HG03565 (cell line): ENCODE measurements around the gene EIF3L.
"Not testable (repeated sequence)": the region's sequence is repeated elsewhere in the genome, so short reads cannot be mapped to it uniquely, and the experiment has no call there.

ENCODE experiments used
- ATAC-seq: cut with Tn5 transposase; IDR thresholded peaks from one replicate; pipeline ENCODE4 v1.9.1; 2021; ENCODE audit warnings: mild to moderate bottlenecking, moderate library complexity; ENCODE audit not compliant: unreplicated experiment

Gene EIF3L

DNA sequence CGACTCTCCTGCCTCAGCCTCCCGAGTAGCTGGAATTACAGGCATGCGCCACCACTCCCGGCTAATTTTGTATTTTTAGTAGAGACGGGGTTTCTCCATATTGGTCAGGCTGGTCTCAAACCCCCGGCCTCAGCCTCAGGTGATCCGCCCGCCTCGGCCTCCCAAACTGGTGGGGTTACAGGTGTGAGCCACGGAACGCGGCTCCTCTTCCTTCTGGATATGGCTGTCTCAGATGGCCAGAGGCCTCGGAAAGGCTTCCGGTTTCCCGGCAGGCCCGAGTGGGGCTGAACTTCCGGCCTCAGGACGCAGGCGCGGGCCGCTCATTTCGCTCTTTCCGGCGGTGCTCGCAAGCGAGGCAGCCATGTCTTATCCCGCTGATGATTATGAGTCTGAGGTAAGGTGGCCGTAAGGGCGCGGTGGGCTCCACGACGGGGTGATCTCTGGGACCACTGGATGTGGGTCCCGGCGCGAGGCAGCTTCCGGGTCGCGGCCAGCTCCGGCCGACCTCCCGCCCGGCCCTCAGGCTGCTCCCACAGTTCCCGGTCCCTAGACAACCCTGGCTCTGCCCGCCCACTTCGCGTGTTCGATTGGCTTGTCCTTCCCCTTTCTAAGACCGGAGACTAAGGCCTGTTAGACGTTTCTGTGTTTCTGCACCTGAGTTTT is at the start of gene EIF3L:
TSS of gene EIF3L (plus strand) at position 331 of the 663 bp plus-strand sequence. CDS start at position 362, 31 bp downstream.
- ATAC-seq, result peak; percentile 60

DNA sequence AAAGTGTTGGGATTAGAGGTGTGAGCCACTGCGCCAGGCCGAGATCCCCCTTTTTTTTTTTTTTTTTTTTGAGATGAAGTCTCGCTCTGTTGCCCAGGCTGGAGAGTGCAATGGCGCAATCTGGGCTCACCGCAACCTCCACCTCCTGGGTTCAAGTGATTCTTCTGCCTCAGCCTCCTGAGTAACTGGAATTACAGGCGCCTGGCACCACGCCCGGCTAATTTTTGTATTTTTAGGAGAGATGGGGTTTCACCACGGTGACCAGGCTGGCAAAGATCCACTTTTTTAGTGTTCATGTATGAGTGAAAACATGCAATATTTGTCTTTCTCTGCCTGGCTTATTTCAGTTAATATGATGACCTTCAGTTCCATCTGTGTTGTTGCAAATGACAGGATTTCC is 49.2 kb upstream of the EIF3L start:
- not testable (repeated sequence) for ATAC-seq

DNA sequence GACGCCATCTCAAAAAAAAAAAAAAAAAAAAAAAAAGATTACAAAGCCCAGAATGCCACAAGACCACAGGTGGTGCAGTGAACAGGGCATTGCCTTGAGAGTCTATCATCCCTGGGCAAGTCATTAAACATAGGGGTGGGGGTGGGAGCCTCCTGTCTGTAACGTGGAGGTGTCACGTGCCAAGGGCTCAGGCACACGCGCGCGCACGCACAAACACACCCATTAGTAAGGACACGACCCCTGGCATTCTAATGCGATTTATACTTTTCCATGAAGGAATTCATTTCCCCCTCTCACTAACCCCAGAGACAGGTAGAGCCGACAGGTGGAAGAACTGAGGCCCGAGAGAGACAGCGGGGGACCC is 47.3 kb upstream of the EIF3L start:
- ATAC-seq, result no peak

DNA sequence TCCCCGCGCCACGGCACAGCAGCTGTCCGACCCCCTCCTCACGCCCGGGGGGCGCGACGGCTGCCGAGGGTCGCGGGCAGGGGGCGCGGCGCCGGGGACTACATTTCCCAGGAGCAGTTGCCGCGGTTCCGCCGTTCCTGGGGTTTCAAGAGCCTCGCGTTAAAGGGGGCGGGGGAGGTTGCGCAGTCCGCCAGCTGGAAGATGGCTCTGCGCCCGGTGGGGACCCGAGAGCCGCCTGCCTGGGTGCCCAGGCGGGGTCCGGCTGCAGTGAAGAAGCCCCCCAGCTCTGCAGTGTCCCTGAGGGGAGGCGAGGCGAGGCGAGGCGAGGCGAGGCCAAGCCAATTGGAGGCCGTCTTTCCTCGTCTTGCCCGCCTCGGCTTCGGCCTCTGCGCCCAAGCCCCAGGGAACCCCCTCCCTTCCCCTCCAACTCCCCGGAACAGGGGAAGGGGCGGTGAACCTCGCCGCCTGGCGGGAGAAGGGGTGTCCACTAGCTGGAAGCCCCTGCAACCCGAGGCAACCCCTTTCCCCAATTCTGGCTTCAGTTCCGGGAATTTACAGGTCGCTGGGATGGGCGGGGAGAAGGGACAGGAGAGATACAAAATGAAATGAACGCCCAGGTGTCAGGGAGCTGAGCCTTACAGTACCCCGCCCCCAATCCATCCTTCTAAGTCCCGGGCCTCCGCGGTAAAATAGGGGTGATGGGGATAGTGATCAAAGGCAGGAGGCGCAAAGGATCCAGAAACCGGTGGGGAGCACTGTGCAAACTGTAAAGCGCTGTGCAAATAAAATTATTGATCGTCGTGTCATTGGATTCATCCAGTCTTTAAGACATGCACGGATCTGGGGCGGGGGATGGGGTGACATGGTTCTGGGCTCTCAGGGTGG is 46.7 kb upstream of the EIF3L start:
- ATAC-seq, result no peak

DNA sequence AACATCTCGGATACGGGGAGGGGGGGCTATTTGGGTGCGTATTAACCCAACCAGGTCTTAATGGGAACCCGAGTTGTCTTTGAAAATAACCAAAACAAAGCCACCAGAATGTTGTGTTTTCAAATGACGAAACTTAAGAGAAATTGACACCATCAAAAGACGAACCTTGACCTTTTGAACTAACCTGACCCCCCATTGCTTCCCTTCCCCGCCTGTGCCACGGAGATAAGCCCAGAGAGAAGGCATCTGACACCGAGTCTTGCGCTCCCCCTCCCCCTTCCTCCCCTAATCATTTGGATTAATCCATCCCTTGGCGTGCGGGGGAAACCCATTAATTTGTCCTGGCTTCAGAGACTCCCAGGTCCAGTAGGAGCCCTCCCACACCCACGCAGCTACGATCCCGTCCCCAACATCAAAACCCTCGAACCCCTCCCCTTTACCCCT is 46.0 kb upstream of the EIF3L start:
- ATAC-seq, result no peak

DNA sequence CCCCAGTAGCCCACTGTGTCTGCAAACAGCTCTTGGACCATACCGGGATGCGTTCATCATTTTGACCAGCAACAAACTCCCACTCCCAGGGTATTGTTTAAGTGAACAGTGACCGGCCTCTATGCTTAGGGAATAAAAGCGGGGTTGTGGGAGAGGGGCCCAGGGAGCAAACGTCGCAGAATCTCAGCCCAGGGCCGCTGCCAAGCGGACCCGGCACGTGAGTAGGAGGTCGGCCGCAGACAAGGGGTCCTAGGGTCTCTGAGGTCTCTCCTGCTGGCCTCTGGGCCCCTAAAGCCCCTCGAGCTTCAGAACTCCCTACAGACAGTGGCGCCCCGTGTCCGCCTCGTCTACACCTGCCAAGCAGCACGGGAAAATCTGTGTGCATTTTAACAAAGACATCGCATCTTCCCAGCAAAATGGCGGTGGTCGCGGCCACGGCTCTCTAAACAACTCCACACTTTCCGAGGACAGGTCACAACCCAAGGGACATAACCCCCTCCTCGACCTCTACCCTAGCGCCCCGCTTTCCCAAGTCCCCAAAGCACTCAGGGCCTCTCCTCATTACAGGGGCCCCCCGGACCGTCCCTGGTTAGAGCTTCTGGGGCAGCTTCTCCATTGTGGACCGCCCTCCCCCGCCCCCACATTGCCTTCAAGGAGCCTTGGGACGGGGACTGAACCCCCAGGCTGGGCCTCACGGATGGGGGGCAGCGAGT is 45.4 kb upstream of the EIF3L start:
- ATAC-seq, result no peak

DNA sequence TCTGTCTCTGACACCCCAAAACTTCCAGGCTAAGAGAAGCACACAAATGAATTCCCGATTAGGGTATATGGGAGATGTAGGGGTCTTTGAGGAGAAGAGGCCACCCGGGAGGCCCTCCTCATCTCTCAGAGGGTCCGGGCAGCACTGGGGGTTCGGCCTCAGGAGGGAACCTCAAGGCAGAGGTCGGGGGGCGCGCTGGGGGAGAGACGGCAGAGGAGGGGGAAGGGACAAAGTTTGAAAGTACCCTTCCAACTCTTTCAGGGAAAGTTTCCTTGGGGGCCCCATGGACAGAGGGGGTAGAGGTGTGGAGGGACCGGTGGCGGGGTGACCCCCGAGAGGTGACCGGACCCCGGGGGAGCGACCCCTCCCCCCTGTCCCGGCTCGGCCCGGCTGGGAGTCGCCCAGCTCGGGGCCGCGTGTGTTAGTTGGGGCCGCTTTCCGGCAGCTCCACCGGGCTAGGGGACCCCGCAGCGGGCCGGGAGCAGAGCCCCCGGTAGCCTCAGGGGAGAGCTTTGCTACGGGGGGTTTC is 44.8 kb upstream of the EIF3L start:
- ATAC-seq, result no peak

DNA sequence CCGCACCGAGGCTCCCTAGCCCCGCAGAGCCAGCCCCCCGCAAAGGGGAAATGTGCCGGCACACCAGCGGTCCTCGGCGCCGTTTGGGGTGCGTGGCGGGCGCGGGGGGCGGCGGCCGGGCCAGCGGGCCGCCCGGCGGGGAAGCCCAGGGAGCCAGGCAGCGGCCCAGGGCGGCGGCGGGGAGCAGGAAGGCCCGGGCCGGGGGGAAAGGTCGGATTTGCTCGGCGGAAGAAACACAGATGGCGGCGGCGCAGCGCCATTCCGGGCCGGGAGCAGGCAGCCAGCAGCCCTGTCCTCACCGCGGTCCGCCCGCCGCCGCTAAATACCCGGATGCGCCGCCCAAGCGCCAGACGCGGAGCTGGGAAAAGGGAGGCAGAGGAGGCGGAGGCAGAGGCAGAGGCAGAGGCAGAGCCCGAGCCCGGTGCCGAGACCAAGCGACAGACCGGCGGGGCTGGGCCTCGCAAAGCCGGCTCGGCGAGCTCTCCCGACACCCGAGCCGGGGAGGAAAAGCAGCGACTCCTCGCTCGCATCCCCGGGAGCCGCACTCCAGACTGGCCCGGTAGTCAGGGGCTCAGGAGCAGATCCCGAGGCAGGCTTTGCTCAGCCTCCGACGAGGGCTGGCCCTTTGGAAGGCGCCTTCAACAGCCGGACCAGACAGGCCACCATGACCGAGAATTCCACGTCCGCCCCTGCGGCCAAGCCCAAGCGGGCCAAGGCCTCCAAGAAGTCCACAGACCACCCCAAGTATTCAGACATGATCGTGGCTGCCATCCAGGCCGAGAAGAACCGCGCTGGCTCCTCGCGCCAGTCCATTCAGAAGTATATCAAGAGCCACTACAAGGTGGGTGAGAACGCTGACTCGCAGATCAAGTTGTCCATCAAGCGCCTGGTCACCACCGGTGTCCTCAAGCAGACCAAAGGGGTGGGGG is 44.1 kb upstream of the EIF3L start:
- ATAC-seq, result no peak

DNA sequence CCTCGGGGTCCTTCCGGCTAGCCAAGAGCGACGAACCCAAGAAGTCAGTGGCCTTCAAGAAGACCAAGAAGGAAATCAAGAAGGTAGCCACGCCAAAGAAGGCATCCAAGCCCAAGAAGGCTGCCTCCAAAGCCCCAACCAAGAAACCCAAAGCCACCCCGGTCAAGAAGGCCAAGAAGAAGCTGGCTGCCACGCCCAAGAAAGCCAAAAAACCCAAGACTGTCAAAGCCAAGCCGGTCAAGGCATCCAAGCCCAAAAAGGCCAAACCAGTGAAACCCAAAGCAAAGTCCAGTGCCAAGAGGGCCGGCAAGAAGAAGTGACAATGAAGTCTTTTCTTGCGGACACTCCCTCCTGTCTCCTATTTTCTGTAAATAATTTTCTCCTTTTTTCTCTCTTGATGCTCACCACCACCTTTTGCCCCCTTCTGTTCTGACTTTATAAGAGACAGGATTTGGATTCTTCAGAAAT is 43.4 kb upstream of the EIF3L start:
- no peak for ATAC-seq

DNA sequence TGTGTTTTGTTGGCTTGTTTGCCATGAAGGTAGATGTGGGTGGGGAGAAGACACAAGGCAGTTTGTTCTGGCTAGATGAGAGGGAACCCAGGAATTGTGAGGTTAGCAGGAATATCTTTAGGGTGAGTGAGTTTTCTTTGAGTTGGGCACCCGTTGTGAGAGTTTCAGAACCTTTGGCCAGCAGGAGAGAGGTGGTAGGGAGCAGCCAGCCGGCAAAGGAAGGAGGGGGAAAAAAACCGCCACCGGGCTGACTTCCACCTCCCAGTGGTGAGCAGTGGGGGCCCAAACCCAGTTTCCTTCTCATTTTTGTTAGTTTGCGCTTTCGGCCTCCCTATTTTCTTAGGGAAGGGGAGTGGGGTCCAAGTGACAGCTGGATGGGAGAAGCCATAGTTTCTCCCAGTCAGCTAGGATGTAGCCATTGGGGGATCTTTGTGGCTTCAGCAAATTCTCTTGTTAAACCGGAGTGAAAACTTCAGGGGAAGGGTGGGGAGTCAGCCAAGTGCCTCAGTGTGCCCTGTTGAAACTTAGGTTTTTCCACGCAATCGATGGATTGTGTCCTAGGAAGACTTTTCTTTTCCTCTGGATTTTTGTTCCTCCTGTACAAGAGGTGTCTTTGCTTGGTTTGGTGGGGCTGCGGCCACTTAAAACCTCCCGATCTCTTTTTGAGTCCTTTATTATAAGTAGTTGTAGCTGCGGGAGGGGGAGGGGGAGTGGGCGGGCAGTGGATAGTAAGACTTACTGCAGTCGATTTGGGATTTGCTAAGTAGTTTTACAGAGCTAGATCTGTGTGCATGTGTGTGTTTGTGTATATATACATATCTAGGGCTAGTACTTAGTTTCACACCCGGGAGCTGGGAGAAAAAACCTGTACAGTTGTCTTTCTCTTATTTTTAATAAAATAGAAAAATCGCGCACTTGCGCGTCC is 42.5 kb upstream of the EIF3L start:
- ATAC-seq, result no peak

DNA sequence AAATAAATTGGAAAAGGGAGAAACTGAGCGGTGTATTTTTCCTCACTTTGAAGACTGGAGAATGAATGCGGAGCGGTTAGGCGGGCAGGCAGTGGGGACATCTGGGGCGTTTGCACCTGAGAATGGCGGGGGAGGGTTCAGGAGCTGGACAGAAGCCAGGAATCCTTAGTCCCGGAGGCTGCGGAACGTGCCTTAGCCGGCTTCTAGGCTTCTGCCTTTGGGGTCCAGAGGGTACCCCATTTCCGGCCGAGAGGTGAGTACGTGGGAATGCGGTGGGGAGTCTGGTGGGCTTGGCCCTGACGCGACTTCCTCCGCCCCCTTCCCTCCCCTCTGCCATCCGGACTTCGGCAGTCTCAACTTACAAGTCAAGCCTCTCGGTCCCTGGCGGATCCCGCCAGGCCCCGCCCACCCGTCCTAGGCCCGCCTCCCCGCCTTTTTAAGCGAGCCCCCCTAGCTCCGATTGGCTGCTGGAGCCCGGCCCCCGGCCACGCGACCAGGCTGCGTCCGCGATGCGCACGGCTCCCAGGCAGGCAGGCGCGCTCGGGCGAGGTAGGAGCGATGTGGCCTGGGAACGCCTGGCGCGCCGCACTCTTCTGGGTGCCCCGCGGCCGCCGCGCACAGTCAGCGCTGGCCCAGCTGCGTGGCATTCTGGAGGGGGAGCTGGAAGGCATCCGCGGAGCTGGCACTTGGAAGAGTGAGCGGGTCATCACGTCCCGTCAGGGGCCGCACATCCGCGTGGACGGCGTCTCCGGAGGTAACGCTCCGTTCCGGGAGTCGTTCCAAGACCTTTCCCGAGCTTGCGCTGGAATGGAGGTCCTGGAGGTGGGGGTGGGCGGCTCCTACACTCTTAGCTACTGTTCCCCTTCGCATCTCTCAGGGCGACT is 41.6 kb upstream of the EIF3L start, which contains the start of gene GCAT:
TSS of gene GCAT (plus strand) at position 525 of the 884 bp plus-strand sequence. CDS start at position 559, 34 bp downstream.
- ATAC-seq, result peak; percentile 87

DNA sequence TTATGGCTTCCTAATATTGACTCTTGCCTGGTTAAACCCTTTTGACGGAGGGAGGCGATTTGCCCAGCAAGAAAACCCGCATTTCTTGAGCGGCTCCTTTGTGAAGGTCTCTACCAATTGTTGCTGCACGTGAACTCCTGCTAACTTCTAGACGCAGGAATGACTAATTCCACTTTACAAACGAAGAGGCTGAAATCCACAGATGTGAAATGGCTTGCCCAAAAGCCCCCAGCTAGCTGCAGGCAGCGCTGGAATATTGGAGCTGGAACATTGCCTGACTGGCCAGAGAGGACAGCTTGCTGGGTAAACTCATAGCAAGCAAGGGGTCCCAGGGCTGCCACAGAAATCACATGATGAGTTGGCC is 40.9 kb upstream of the EIF3L start:
- ATAC-seq, result no peak

DNA sequence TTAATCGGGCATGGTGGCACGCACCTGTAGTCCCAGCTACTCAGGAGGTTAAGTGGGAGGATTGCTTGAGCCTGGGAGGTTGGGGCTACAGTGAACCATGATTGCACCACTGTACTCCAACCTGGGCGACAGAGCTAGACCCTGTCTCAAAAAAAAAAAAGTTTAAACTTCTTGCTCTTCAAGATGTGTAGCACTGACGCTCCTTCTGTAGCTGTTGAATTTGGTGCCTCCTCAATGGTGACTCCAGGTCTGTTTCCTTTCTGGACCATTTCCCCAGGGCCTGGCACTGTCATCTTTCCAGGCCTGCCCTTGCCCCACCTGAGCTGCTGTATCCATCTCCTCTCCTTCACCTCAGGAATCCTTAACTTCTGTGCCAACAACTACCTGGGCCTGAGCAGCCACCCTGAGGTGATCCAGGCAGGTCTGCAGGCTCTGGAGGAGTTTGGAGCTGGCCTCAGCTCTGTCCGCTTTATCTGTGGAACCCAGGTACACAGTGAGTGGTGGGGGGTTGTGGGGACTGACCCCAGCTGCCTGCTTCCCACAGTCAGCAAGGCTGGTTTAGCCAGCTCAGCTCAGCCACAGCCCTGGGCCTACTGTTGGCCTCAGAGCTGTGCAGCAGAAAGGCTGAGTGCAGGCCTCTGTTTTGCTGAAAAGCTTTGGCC is 39.4 kb upstream of the EIF3L start:
- no peak for ATAC-seq

DNA sequence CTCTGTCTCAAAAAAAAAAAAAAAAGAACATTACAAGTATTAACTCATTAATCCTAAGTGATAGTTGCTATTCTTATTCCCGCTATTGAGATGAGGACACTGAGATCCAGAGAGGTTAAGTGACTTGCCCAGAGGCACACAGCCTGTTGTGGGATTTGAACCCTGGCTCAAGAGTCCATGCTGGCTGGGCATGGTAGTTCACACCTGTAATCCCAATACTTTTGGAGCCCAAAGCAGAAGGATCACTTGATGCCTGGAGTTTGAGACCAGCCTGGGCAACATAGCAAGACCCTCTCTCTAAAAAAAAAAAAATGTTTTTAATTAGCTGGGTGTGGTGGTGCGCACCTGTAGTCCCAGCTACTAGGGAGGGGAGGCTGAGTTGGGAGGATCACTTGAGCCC is 37.4 kb upstream of the EIF3L start:
- ATAC-seq, result no peak

DNA sequence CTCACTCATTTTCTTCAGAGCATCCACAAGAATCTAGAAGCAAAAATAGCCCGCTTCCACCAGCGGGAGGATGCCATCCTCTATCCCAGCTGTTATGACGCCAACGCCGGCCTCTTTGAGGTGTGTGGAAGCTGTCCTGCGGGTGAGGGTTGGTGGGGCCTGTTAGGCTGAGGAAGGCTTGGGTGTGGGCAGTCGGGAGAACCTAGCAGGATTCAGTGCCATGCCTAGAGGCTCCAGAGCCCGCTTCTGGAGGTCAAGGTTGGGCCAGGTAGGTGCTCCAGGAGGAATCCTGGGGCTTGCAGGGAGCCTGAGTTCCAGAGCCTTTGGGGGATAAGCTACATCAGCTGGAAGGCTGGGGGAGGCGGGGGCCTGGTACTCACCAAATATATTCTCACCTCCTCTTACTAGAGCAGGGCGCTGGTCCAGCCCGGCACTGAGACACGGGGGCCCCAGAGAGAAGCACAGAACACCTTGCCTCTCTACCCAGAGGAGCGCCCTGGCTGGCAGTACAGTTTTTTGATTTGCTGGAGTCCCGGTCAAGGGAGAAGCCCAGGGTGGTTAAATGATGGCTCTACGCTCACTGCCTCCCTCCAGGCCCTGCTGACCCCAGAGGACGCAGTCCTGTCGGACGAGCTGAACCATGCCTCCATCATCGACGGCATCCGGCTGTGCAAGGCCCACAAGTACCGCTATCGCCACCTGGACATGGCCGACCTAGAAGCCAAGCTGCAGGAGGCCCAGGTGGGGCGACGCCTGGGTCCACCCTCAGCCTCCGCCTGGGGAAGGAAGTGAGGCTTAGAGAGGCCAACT is 36.1 kb upstream of the EIF3L start:
- ATAC-seq, result no peak

DNA sequence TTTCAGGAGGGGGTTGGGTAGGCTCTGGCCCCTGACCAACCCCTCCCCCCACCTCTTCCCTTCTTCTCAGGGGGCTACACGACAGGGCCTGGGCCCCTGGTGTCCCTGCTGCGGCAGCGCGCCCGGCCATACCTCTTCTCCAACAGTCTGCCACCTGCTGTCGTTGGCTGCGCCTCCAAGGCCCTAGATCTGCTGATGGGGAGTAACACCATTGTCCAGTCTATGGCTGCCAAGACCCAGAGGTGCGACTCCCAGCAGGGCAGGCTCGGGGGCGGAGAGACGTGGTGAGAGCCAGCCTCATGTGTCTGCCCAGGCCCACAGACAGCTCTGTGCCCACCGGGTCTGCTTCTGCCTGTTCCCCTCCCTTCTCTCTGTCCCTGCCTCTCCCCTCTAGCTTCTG is 33.6 kb upstream of the EIF3L start:
- no peak for ATAC-seq
